A549 (cell line): ENCODE measurements around the gene C2orf68. TPM values are rescaled to one million over a fixed set of nuclear protein-coding genes. Genes with fewer than 3 reads are reported as not detected.

Experiments
- polyA plus RNA-seq, 4 experiments: library from polyadenylated mRNA; depleted of rRNA in 3 of 4; stranded (reverse); fragments of >200 nt; fragmentation: RNase III in 1 of 4; extraction: RNeasy Plus Mini Kit Qiagen cat#74134 plus additional on column Dnase treatment in 1 of 4; gene quantifications; 2 replicates in 3 of 4; 3 replicates in 1 of 4; pipeline ENCODE4 v1.2.3, GENCODE V29; 2011 to 2017
- small RNA-seq, 6 experiments: library from RNA; depleted of rRNA; stranded (forward); fragments of <200 nt; gene quantifications; one replicate each; pipeline ENCODE3, GENCODE V24; 2012

The C2orf68 gene
- polyA plus RNA-seq, 2 of the 4 experiments (the other 2 are of a cell fraction) = 25.9 to 48.3 TPM

Small RNA genes within 50 kb of the gene (small RNA-seq; reads per million reads assigned to genes)
- gene RN7SL126P = 0 reads per million in 6 experiments

Other genes with a start within 250 kb of the C2orf68 start
- gene CAPG, start 201.7 kb downstream of the C2orf68 start, polyA plus RNA-seq (2011; rRNA removed) = 81.0 and 94.6 TPM in 2 replicates
- gene CAPG, start 201.7 kb downstream of the C2orf68 start, polyA plus RNA-seq (2017; fragmentation: RNase III; extraction: RNeasy Plus Mini Kit Qiagen cat#74134 plus additional on column Dnase treatment) = 53.0 to 61.3 TPM (median 57.5 TPM) in 3 replicates
- 1.3 and 1.8 TPM in 2 replicates for gene SH2D6, start 193.4 kb downstream of the C2orf68 start, polyA plus RNA-seq (2011; rRNA removed)
- 1.4 to 1.5 TPM (median 1.4 TPM) in 3 replicates for gene SH2D6, start 193.4 kb downstream of the C2orf68 start, polyA plus RNA-seq (2017; fragmentation: RNase III; extraction: RNeasy Plus Mini Kit Qiagen cat#74134 plus additional on column Dnase treatment)
- gene MAT2A, start 72.9 kb downstream of the C2orf68 start, polyA plus RNA-seq (2011; rRNA removed) = 1,024 and 1,329 TPM in 2 replicates
- 370 to 430 TPM (median 400 TPM) in 3 replicates for gene MAT2A, start 72.9 kb downstream of the C2orf68 start, polyA plus RNA-seq (2017; fragmentation: RNase III; extraction: RNeasy Plus Mini Kit Qiagen cat#74134 plus additional on column Dnase treatment)
- gene GGCX, start 50.6 kb downstream of the C2orf68 start, polyA plus RNA-seq (2011; rRNA removed) = 39.0 and 49.6 TPM in 2 replicates
- 48.7 to 58.5 TPM (median 55.1 TPM) in 3 replicates for gene GGCX, start 50.6 kb downstream of the C2orf68 start, polyA plus RNA-seq (2017; fragmentation: RNase III; extraction: RNeasy Plus Mini Kit Qiagen cat#74134 plus additional on column Dnase treatment)
- 38.3 and 41.1 TPM in 2 replicates for gene VAMP8, start 34.5 kb downstream of the C2orf68 start, polyA plus RNA-seq (2011; rRNA removed)
- gene VAMP8, start 34.5 kb downstream of the C2orf68 start, polyA plus RNA-seq (2017; fragmentation: RNase III; extraction: RNeasy Plus Mini Kit Qiagen cat#74134 plus additional on column Dnase treatment) = 17.7 to 22.4 TPM (median 18.5 TPM) in 3 replicates
- gene VAMP5, start 27.6 kb downstream of the C2orf68 start, polyA plus RNA-seq (2011; rRNA removed) = 0.16 and 0.67 TPM in 2 replicates
- not detected in 3 replicates for gene VAMP5, start 27.6 kb downstream of the C2orf68 start, polyA plus RNA-seq (2017; fragmentation: RNase III; extraction: RNeasy Plus Mini Kit Qiagen cat#74134 plus additional on column Dnase treatment)
- gene RNF181, start 16.3 kb downstream of the C2orf68 start, polyA plus RNA-seq (2011; rRNA removed) = 287 and 366 TPM in 2 replicates
- gene RNF181, start 16.3 kb downstream of the C2orf68 start, polyA plus RNA-seq (2017; fragmentation: RNase III; extraction: RNeasy Plus Mini Kit Qiagen cat#74134 plus additional on column Dnase treatment) = 182 to 199 TPM (median 189 TPM) in 3 replicates
- gene TMEM150A, start 9.4 kb downstream of the C2orf68 start, polyA plus RNA-seq (2011; rRNA removed) = 8.5 and 14.0 TPM in 2 replicates
- gene TMEM150A, start 9.4 kb downstream of the C2orf68 start, polyA plus RNA-seq (2017; fragmentation: RNase III; extraction: RNeasy Plus Mini Kit Qiagen cat#74134 plus additional on column Dnase treatment) = 8.0 to 10.9 TPM (median 10.6 TPM) in 3 replicates
- gene USP39, start 4.1 kb upstream of the C2orf68 start, polyA plus RNA-seq (2011; rRNA removed) = 90.4 and 103 TPM in 2 replicates
- gene USP39, start 4.1 kb upstream of the C2orf68 start, polyA plus RNA-seq (2017; fragmentation: RNase III; extraction: RNeasy Plus Mini Kit Qiagen cat#74134 plus additional on column Dnase treatment) = 78.7 to 91.0 TPM (median 82.8 TPM) in 3 replicates
- not detected in 2 replicates for gene SFTPB, start 56.1 kb upstream of the C2orf68 start, polyA plus RNA-seq (2011; rRNA removed)
- gene SFTPB, start 56.1 kb upstream of the C2orf68 start, polyA plus RNA-seq (2017; fragmentation: RNase III; extraction: RNeasy Plus Mini Kit Qiagen cat#74134 plus additional on column Dnase treatment) = 0.08 TPM in 1 of 3 replicates, not detected in the others
- not detected in 2 replicates for gene GNLY, start 82.3 kb upstream of the C2orf68 start, polyA plus RNA-seq (2011; rRNA removed)
- gene GNLY, start 82.3 kb upstream of the C2orf68 start, polyA plus RNA-seq (2017; fragmentation: RNase III; extraction: RNeasy Plus Mini Kit Qiagen cat#74134 plus additional on column Dnase treatment) = not detected in 3 replicates
- gene ATOH8, start 141.9 kb upstream of the C2orf68 start, polyA plus RNA-seq (2011; rRNA removed) = 1.8 and 2.6 TPM in 2 replicates
- 11.1 to 20.7 TPM (median 20.0 TPM) in 3 replicates for gene ATOH8, start 141.9 kb upstream of the C2orf68 start, polyA plus RNA-seq (2017; fragmentation: RNase III; extraction: RNeasy Plus Mini Kit Qiagen cat#74134 plus additional on column Dnase treatment)